Hepatocyte (in vitro differentiated cells): ENCODE data around the gene FBXL7.

ENCODE experiments used
- EZH2 ChIP-seq: fragments of 200-600 bp; sonication (generic); IDR thresholded peaks from 2 replicates; pipeline ENCODE4 v1.6.1; 2016; ENCODE audit warnings: antibody characterized with exemption, mild to moderate bottlenecking, borderline replicate concordance
- TF ChIP-seq, protein P1 (sequence below): fragments of 200-600 bp; sonication (generic); IDR thresholded peaks from 2 replicates; pipeline ENCODE4 v1.5.1; 2016; ENCODE audit warnings: antibody characterized with exemption, mild to moderate bottlenecking; ENCODE audit not compliant: poor library complexity

DNA sequence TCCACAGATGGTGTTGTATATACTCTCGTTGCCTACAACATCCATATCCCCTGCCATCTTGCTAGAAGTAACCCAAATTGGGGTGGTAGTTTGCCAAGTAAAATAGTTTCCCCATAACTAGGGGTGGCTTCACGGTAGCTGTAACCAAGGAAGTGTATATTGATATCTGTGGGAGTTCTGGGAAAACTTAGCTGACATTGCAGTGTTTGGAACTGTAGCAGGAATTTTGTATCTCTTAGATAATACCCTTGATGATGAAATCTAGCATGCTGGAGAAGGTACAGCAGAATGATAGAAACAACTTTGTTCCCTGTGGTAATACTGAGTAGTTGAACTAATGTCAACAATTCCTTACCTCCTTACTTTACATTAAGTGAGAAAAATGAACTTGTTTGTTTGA is 29.8 kb downstream of the FBXL7 start:
- TF ChIP-seq, protein P1, sequence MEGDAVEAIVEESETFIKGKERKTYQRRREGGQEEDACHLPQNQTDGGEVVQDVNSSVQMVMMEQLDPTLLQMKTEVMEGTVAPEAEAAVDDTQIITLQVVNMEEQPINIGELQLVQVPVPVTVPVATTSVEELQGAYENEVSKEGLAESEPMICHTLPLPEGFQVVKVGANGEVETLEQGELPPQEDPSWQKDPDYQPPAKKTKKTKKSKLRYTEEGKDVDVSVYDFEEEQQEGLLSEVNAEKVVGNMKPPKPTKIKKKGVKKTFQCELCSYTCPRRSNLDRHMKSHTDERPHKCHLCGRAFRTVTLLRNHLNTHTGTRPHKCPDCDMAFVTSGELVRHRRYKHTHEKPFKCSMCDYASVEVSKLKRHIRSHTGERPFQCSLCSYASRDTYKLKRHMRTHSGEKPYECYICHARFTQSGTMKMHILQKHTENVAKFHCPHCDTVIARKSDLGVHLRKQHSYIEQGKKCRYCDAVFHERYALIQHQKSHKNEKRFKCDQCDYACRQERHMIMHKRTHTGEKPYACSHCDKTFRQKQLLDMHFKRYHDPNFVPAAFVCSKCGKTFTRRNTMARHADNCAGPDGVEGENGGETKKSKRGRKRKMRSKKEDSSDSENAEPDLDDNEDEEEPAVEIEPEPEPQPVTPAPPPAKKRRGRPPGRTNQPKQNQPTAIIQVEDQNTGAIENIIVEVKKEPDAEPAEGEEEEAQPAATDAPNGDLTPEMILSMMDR = no peak
- no peak for TF ChIP-seq EZH2
